GM12865 (cell line): Measurements from ENCODE around the gene IFITM1.

Source experiments
- DNase-seq: peaks from one replicate; pipeline ENCODE4 v3.0.0; 2010; ENCODE audit warnings: low read depth
- H3K4me3 ChIP-seq: 2 replicates; pipeline ENCODE4 v1.5.1; 2011; ENCODE audit warnings: mild to moderate bottlenecking, low read depth, low read length, control low read depth
- CTCF ChIP-seq: IDR thresholded peaks from 2 replicates; pipeline ENCODE4 v1.5.1; 2011; ENCODE audit warnings: low read length, control low read depth, low read depth, inconsistent platforms; ENCODE audit not compliant: insufficient read depth; ENCODE audit errors: missing control alignments

IFITM1 gene

GRCh38 chr11:289398-289711, 24.5 kb upstream of the IFITM1 start:
- no peak for DNase-seq
- no peak for TF ChIP-seq CTCF
- peak overlapping the region; percentile 51 for H3K4me3 ChIP-seq

DNA sequence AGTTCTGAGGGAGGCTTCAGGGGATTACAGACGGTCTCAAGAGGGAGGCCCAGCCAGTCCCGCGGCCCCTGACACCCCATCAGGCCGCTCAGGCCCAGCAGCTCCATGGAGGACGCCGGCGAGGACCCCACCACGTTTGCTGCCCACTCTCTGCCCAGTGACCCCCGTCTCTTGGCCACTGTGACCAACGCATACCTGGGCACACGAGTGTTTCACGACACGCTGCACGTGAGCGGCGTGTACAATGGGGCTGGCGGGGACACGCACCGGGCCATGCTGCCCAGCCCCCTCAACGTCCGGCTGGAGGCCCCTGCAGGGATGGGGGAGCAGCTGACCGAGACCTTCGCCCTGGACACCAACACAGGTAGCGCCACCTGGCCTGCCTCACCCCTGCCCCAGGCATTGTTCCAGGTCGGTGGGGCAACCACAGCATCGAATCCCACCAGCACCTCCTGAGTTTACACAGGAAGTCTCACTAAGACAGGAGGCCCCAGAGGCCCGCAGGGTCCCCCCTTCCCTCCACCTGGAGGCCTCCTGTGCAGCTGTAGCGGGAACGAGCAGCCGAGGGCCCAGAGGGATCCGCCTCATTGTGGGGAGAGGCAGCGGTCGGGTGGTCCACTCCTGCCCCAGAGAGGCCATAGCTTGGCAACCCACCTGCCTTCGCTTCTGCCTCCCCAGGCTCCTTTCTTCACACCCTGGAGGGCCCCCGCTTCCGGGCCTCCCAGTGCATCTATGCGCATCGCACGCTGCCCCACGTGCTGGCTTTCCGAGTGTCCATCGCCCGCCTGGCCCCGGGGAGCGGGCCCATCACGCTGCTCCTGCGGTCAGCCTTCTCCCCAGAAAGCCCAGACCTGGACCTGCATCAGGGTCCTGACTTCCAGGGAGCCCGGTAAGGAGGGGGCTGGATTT, 23.9 kb upstream of the IFITM1 start:
- no peak for DNase-seq
- peak overlapping the region; percentile 51 for H3K4me3 ChIP-seq
- no peak for TF ChIP-seq CTCF

GRCh38 chr11:290621-291231, 23.1 kb upstream of the IFITM1 start:
- no peak for DNase-seq
- TF ChIP-seq CTCF = no peak
- H3K4me3 ChIP-seq = no peak overlapping the region

DNA sequence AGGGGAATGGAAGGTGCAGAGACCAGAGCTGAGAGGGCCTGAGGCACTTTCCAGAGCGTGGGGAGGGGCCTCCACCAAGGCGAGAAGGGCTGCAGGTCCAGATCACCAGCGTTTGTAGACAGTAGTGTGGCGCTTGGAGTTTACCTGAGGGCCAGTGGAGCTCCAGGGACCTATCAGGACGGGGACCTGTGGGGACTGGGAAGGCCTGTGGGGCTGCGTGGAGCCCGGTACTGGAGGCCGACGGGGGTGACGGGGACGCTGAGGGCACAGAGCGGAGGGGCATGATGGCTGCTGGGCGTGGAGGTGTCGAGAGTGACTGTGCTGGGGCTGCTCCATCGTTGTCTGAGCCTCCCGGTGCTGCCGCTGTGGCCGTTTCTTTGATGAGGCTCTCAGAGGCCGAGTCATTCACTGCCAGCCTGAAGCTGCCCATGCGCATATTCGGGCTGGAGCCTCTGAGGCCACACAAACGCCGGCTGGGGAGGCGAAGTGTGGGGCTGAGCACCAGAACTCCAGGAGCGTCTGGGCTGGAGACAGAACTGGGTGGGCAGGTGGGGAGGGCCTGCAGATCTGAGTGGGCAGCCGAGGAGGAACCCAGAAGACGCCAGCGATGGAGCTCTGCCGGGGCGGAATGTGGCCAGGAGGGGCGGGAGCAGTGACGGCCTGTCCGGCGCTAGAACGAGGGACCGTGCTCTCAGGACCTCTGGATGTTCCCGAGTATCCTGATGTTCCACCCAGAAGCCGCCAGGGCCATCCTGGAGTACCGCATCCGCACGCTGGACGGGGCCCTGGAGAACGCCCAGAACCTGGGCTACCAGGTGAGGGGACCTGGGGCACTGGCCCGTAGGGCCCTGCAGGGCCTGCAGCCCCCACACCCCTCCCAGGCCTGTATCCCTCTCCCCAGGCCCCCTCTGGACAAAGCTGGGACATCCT, 22.3 kb upstream of the IFITM1 start:
- no peak for TF ChIP-seq CTCF
- no peak overlapping the region for H3K4me3 ChIP-seq
- DNase-seq = no peak

- no peak overlapping the region for H3K4me3 ChIP-seq
- TF ChIP-seq CTCF = no peak
- no peak for DNase-seq
Measured at GRCh38 chr11:292211-293121, 21.4 kb upstream of the IFITM1 start.

GRCh38 chr11:293271-293851, 20.5 kb upstream of the IFITM1 start:
- TF ChIP-seq CTCF = no peak
- H3K4me3 ChIP-seq = no peak overlapping the region
- no peak for DNase-seq
